DND-41 (cell line): ENCODE results near the gene LTBP1.

ENCODE experiments used
- ATAC-seq: fragments of 200-7000 bp; cut with Tn5 transposase; 3 replicates; pipeline ENCODE4 v1.9.1; 2021; ENCODE audit warnings: low read depth; ENCODE audit not compliant: insufficient read depth
- DNase-seq: peaks from one replicate; pipeline ENCODE4 v3.0.0-alpha.2; 2020
- H2AFZ ChIP-seq: 2 replicates; pipeline ENCODE4 v1.6.0; 2012; ENCODE audit warnings: low read depth, low read length
- H3K27ac ChIP-seq: 2 replicates; pipeline ENCODE4 v1.5.1; 2012; ENCODE audit warnings: low read length, inconsistent platforms
- H3K27me3 ChIP-seq: fragments of 200-600 bp; sonication (generic); 2 replicates; pipeline ENCODE4 v1.6.0; 2012; ENCODE audit warnings: low read length, mild to moderate bottlenecking, inconsistent platforms; ENCODE audit not compliant: insufficient read depth, poor library complexity
- H3K36me3 ChIP-seq: 2 replicates; pipeline ENCODE4 v1.5.1; 2012; ENCODE audit warnings: low read length, inconsistent platforms; ENCODE audit not compliant: insufficient read depth
- H3K4me1 ChIP-seq: 2 replicates; pipeline ENCODE4 v1.5.1; 2012; ENCODE audit warnings: mild to moderate bottlenecking, low read length; ENCODE audit not compliant: insufficient read depth
- H3K4me2 ChIP-seq: 2 replicates; pipeline ENCODE4 v1.6.0; 2012; ENCODE audit warnings: mild to moderate bottlenecking, moderate library complexity, low read length, inconsistent platforms; ENCODE audit not compliant: insufficient read depth
- H3K4me3 ChIP-seq, 2 experiments: fragments of 200-600 bp in 1 of 2; shearing (Covaris generic) in 1 of 2; 2 replicates each; pipeline ENCODE4 v1.5.1; 2012 to 2016; ENCODE audit warnings: inconsistent platforms in 2 of 2, low read length in 2 of 2, mild to moderate bottlenecking in 2 of 2, low read depth in 1 of 2, moderate library complexity in 1 of 2
- H3K79me2 ChIP-seq: 2 replicates; pipeline ENCODE4 v1.6.0; 2012; ENCODE audit warnings: low read length, inconsistent platforms; ENCODE audit not compliant: insufficient read depth
- H3K9ac ChIP-seq: 2 replicates; pipeline ENCODE4 v1.6.0; 2012; ENCODE audit warnings: low read depth, mild to moderate bottlenecking, inconsistent platforms, low read length, moderate library complexity
- H3K9me3 ChIP-seq: 2 replicates; pipeline ENCODE4 v1.5.1; 2012; ENCODE audit warnings: low read length, moderate library complexity, mild to moderate bottlenecking, inconsistent platforms; ENCODE audit not compliant: insufficient read depth, severe bottlenecking
- H4K20me1 ChIP-seq: 2 replicates; pipeline ENCODE4 v1.6.0; 2012; ENCODE audit warnings: low read length; ENCODE audit not compliant: insufficient read depth
- CTCF ChIP-seq: IDR thresholded peaks from 2 replicates; pipeline ENCODE4 v1.5.1; 2012; ENCODE audit warnings: borderline replicate concordance, low read length, moderate library complexity, mild to moderate bottlenecking; ENCODE audit not compliant: poor library complexity, severe bottlenecking; ENCODE audit errors: extremely low read depth
- EZH2 ChIP-seq: IDR thresholded peaks from 3 replicates; pipeline ENCODE4 v1.6.1; 2012; ENCODE audit warnings: borderline replicate concordance, low read depth, mild to moderate bottlenecking, moderate library complexity, low read length, inconsistent platforms; ENCODE audit not compliant: severe bottlenecking

The LTBP1 gene

GRCh38 chr2:33256162-33256755 is 309.5 kb downstream of the LTBP1 start:
- Histone ChIP-seq H3K9ac (no peak overlapping the region), H3K36me3 (no peaks in the 10 kb centered on the region), H3K79me2 (no peaks in the 10 kb centered on the region), H3K4me2 (no peak overlapping the region), H3K27ac (no peak overlapping the region), H3K4me3 (no peak overlapping the region), H3K4me1 (no peaks in the 10 kb centered on the region), H4K20me1 (no peaks in the 10 kb centered on the region), H2AFZ (no peak overlapping the region), H3K27me3 (no peaks in the 10 kb centered on the region), H3K9me3 (no peaks in the 10 kb centered on the region)
- TF ChIP-seq CTCF = no peak
- TF ChIP-seq EZH2 = no peak
- DNase-seq (no peak), ATAC-seq (no peak)

- Histone ChIP-seq H3K79me2 (no peaks in the 10 kb centered on the region), H3K9me3 (no peaks in the 10 kb centered on the region), H3K36me3 (no peaks in the 10 kb centered on the region), H3K9ac (no peak overlapping the region), H3K4me3 (no peak overlapping the region), H3K4me1 (no peaks in the 10 kb centered on the region), H3K27ac (no peak overlapping the region), H3K27me3 (no peaks in the 10 kb centered on the region), H2AFZ (no peak overlapping the region), H4K20me1 (no peaks in the 10 kb centered on the region), H3K4me2 (no peak overlapping the region)
- DNase-seq (no peak), ATAC-seq (no peak)
- no peak for TF ChIP-seq CTCF
- no peak for TF ChIP-seq EZH2
Observed at GRCh38 chr2:33258387-33258786, 311.6 kb downstream of the LTBP1 start.

GRCh38 chr2:33262097-33262496 is 315.3 kb downstream of the LTBP1 start:
- TF ChIP-seq CTCF (no peak), EZH2 (no peak)
- H3K4me1 ChIP-seq = no peaks in the 10 kb centered on the region
- no peak overlapping the region for H3K4me2 ChIP-seq
- DNase-seq = no peak
- no peak overlapping the region for H3K27ac ChIP-seq
- no peak overlapping the region for H3K9ac ChIP-seq
- H2AFZ ChIP-seq = no peak overlapping the region
- peaks cover 19% of the 10 kb centered on the region for H3K9me3 ChIP-seq
- H3K4me3 ChIP-seq = no peak overlapping the region
- no peaks in the 10 kb centered on the region for H3K79me2 ChIP-seq
- no peaks in the 10 kb centered on the region for H4K20me1 ChIP-seq
- ATAC-seq = no peak
- no peaks in the 10 kb centered on the region for H3K27me3 ChIP-seq
- H3K36me3 ChIP-seq = peaks cover 7% of the 10 kb centered on the region

GRCh38 chr2:33264766-33265165 is 318.0 kb downstream of the LTBP1 start:
- ATAC-seq = no peak
- peaks cover 9% of the 10 kb centered on the region for H3K36me3 ChIP-seq

More at GRCh38 chr2:33264766-33265165, 318.0 kb downstream of the LTBP1 start:
- Histone ChIP-seq H3K27ac (no peak overlapping the region), H3K9ac (no peak overlapping the region), H3K79me2 (no peaks in the 10 kb centered on the region), H4K20me1 (no peaks in the 10 kb centered on the region), H3K4me1 (no peaks in the 10 kb centered on the region), H3K9me3 (peaks cover 19% of the 10 kb centered on the region), H3K27me3 (no peaks in the 10 kb centered on the region), H3K4me2 (no peak overlapping the region), H2AFZ (no peak overlapping the region), H3K4me3 (no peak overlapping the region)
- no peak for TF ChIP-seq CTCF
- TF ChIP-seq EZH2 = no peak
- DNase-seq = no peak
